GM23338 (cell line): Measurements from ENCODE around the gene SLC6A3. TPM values are rescaled to one million over a fixed set of nuclear protein-coding genes. Genes with fewer than 3 reads are reported as not detected.

Experiments used
- ATAC-seq: fragments of 200-7000 bp; cut with Tn5 transposase; 3 replicates; pipeline ENCODE4 v1.9.1; 2020
- DNase-seq: peaks from one replicate; pipeline ENCODE4 v3.0.0-alpha.2; 2015; ENCODE audit warnings: low spot score
- H2AFZ ChIP-seq: fragments of 200-600 bp; sonication (generic); 2 replicates; pipeline ENCODE4 v1.8.0; 2016; ENCODE audit warnings: antibody characterized with exemption, mild to moderate bottlenecking, moderate library complexity
- H3F3A ChIP-seq: fragments of 200-600 bp; sonication (generic); replicated peaks from 2 replicates; pipeline ENCODE4 v1.8.0; 2017; ENCODE audit warnings: antibody characterized with exemption, mixed run types, low read depth
- H3K27ac ChIP-seq: fragments of 200-600 bp; sonication (generic); 2 replicates; pipeline ENCODE4 v1.6.1; 2016; ENCODE audit warnings: low read depth
- H3K27me3 ChIP-seq: fragments of 200-600 bp; sonication (generic); 2 replicates; pipeline ENCODE4 v1.8.0; 2016; ENCODE audit warnings: mild to moderate bottlenecking, mixed run types, moderate library complexity; ENCODE audit not compliant: insufficient read depth
- H3K36me3 ChIP-seq: fragments of 200-600 bp; sonication (generic); 2 replicates; pipeline ENCODE4 v1.8.0; 2016; ENCODE audit warnings: mild to moderate bottlenecking; ENCODE audit not compliant: insufficient read depth
- H3K4me1 ChIP-seq: fragments of 200-600 bp; sonication (generic); 2 replicates; pipeline ENCODE4 v1.8.0; 2016; ENCODE audit warnings: mild to moderate bottlenecking, moderate library complexity; ENCODE audit not compliant: insufficient read depth
- H3K4me2 ChIP-seq: fragments of 200-600 bp; sonication (generic); 2 replicates; pipeline ENCODE4 v1.7.1; 2017; ENCODE audit warnings: mixed run types
- H3K4me3 ChIP-seq: fragments of 200-600 bp; sonication (generic); 2 replicates; pipeline ENCODE4 v1.6.1; 2016; ENCODE audit warnings: mixed run types
- H3K79me2 ChIP-seq: fragments of 200-600 bp; sonication (generic); replicated peaks from 2 replicates; pipeline ENCODE4 v1.8.0; 2017; ENCODE audit warnings: mild to moderate bottlenecking; ENCODE audit not compliant: insufficient read depth
- H3K9me2 ChIP-seq: fragments of 200-600 bp; sonication (generic); 2 replicates; pipeline ENCODE4 v1.8.0; 2017; ENCODE audit not compliant: insufficient read depth
- H4K20me1 ChIP-seq: fragments of 200-600 bp; sonication (generic); replicated peaks from 2 replicates; pipeline ENCODE4 v1.8.0; 2017; ENCODE audit warnings: mild to moderate bottlenecking; ENCODE audit not compliant: insufficient read depth
- H3K27ac Mint-ChIP-seq: 2 replicates; pipeline ENCODE4 v1.8.0; 2020; ENCODE audit warnings: inconsistent platforms, mild to moderate bottlenecking, moderate library complexity, mixed read lengths
- H3K27me3 Mint-ChIP-seq: 3 replicates; pipeline ENCODE4 v1.8.0; 2022; ENCODE audit warnings: low read depth, mild to moderate bottlenecking, moderate library complexity, mixed read lengths, inconsistent platforms; ENCODE audit not compliant: insufficient read depth, poor library complexity
- H3K36me3 Mint-ChIP-seq: 3 replicates; pipeline ENCODE4 v1.8.0; 2021; ENCODE audit warnings: low read depth, mild to moderate bottlenecking, inconsistent platforms, moderate library complexity, mixed read lengths
- H3K4me1 Mint-ChIP-seq: 3 replicates; pipeline ENCODE4 v1.8.0; 2020; ENCODE audit warnings: mild to moderate bottlenecking, inconsistent platforms, mixed read lengths
- H3K4me3 Mint-ChIP-seq: 3 replicates; pipeline ENCODE4 v1.8.0; 2021; ENCODE audit warnings: moderate library complexity, mild to moderate bottlenecking, inconsistent platforms, mixed read lengths
- H3K9me3 Mint-ChIP-seq: 3 replicates; pipeline ENCODE4 v1.8.0; 2020; ENCODE audit warnings: moderate library complexity, mild to moderate bottlenecking, inconsistent platforms, mixed read lengths
- CREB1 ChIP-seq: fragments of 250-450 bp; sonication (Bioruptor Pico); IDR thresholded peaks from 2 replicates; pipeline ENCODE4 v1.5.0; 2020; ENCODE audit warnings: low read depth, mild to moderate bottlenecking, moderate library complexity
- EZH2 ChIP-seq: fragments of 200-600 bp; sonication (generic); IDR thresholded peaks from one replicate; pipeline ENCODE4 v1.8.0; 2017; ENCODE audit warnings: antibody characterized with exemption, mild to moderate bottlenecking, low read depth; ENCODE audit not compliant: unreplicated experiment
- EZH2phosphoT487 ChIP-seq: fragments of 200-600 bp; sonication (generic); IDR thresholded peaks from one replicate; pipeline ENCODE4 v1.8.1; 2018; ENCODE audit warnings: antibody characterized with exemption; ENCODE audit not compliant: unreplicated experiment
- JUNB ChIP-seq: IDR thresholded peaks from one replicate; pipeline ENCODE4 v1.6.1; 2016; ENCODE audit warnings: antibody characterized with exemption; ENCODE audit not compliant: unreplicated experiment
- NANOG ChIP-seq: IDR thresholded peaks from 2 replicates; pipeline ENCODE4 v1.6.1; 2016; ENCODE audit warnings: antibody characterized with exemption, borderline replicate concordance
- POLR2AphosphoS5 ChIP-seq: IDR thresholded peaks from 2 replicates; pipeline ENCODE4 v1.6.1; 2016; ENCODE audit warnings: antibody characterized with exemption, low read depth
- STAT1 ChIP-seq: IDR thresholded peaks from one replicate; pipeline ENCODE4 v1.6.1; 2016; ENCODE audit warnings: antibody characterized with exemption; ENCODE audit not compliant: unreplicated experiment
- ZNF114 ChIP-seq: fragments of 250-450 bp; sonication (Bioruptor Pico); IDR thresholded peaks from 2 replicates; pipeline ENCODE4 v1.5.0; 2020; ENCODE audit warnings: mild to moderate bottlenecking, moderate library complexity
- ZNF331 ChIP-seq: fragments of 250-450 bp; sonication (Bioruptor Pico); IDR thresholded peaks from 2 replicates; pipeline ENCODE4 v1.5.0; 2020; ENCODE audit warnings: low read depth, mild to moderate bottlenecking, moderate library complexity
- polyA plus RNA-seq: library from polyadenylated mRNA; unstranded; fragments of >200 nt; fragmentation: Nextera tagmentation; extraction: Ambion mirVana; gene quantifications from 2 replicates; pipeline ENCODE4 v1.2.1, GENCODE V29; 2016
- total RNA-seq: library from RNA; depleted of rRNA; stranded (reverse); fragments of >200 nt; shearing (Covaris generic); gene quantifications from 2 replicates; pipeline ENCODE4 v1.2.3, GENCODE V29; 2014
- TF ChIP-seq, protein P1 (sequence below), 2 experiments: fragments of 200-600 bp in 1 of 2; sonication (generic) in 1 of 2; conservative IDR thresholded peaks; 2 replicates each; pipeline versions ENCODE4 v1.5.1 to v1.6.1; 2016 to 2017; ENCODE audit warnings: antibody characterized with exemption in 2 of 2, low read depth in 2 of 2, mild to moderate bottlenecking in 2 of 2, moderate library complexity in 1 of 2
- TF ChIP-seq, protein P2 (sequence below): IDR thresholded peaks from one replicate; pipeline ENCODE4 v1.6.1; 2018; ENCODE audit warnings: antibody characterized with exemption; ENCODE audit not compliant: unreplicated experiment
- TF ChIP-seq, protein P3 (sequence below): IDR thresholded peaks from 2 replicates; pipeline ENCODE4 v1.6.1; 2016; ENCODE audit warnings: antibody characterized with exemption
- TF ChIP-seq, protein P4 (sequence below): fragments of 250-450 bp; sonication (Bioruptor Pico); IDR thresholded peaks from 2 replicates; pipeline ENCODE4 v1.5.0; 2020; ENCODE audit warnings: mild to moderate bottlenecking, moderate library complexity

The SLC6A3 gene
- total and polyA plus RNA-seq, 2 experiments from 2014 or later = 0.76 to 1.0 TPM

DNA sequence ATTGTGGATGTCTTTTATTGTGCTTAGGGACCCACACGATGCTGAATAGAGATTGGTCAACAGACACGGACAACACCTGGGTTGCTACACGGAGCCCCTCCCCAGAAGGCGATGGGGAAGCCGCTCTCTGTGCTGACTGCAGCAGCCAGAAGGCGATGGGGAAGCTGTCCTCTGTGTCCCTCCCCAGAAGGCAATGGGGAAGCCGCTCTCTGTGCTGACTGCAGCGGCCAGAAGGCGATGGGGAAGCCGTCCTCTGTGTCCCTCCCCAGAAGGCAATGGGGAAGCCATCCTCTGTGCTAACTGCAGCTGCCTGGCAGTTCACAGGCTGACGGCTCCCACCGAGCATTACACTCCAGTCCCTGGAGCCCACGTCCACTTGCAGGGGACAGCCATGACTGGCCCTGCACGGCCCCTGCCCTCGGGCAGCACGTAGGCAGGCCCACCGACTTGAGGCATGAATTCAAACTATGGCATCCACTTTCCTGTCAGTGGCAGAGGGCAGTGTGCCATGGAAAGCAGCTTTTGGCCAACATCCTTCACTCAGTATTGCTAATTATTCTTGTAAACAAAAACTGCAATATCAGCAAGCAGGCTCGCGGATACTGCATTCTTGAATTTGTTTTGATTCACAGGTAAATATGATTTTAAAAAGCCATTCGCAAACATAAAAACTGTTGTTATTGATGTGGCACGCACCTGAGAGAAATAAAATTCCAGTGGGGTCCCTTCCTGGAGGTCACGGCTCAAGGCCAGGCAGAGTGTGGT lies 52.3 kb downstream of the SLC6A3 start:
- TF ChIP-seq, protein P1, sequence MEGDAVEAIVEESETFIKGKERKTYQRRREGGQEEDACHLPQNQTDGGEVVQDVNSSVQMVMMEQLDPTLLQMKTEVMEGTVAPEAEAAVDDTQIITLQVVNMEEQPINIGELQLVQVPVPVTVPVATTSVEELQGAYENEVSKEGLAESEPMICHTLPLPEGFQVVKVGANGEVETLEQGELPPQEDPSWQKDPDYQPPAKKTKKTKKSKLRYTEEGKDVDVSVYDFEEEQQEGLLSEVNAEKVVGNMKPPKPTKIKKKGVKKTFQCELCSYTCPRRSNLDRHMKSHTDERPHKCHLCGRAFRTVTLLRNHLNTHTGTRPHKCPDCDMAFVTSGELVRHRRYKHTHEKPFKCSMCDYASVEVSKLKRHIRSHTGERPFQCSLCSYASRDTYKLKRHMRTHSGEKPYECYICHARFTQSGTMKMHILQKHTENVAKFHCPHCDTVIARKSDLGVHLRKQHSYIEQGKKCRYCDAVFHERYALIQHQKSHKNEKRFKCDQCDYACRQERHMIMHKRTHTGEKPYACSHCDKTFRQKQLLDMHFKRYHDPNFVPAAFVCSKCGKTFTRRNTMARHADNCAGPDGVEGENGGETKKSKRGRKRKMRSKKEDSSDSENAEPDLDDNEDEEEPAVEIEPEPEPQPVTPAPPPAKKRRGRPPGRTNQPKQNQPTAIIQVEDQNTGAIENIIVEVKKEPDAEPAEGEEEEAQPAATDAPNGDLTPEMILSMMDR (conservative IDR thresholded peaks at IDR 0.05; ENCODE audit: low read depth in 2 of 2) = no peak
- TF ChIP-seq NANOG = no peak
- TF ChIP-seq JUNB = no peak
- TF ChIP-seq, protein P2, sequence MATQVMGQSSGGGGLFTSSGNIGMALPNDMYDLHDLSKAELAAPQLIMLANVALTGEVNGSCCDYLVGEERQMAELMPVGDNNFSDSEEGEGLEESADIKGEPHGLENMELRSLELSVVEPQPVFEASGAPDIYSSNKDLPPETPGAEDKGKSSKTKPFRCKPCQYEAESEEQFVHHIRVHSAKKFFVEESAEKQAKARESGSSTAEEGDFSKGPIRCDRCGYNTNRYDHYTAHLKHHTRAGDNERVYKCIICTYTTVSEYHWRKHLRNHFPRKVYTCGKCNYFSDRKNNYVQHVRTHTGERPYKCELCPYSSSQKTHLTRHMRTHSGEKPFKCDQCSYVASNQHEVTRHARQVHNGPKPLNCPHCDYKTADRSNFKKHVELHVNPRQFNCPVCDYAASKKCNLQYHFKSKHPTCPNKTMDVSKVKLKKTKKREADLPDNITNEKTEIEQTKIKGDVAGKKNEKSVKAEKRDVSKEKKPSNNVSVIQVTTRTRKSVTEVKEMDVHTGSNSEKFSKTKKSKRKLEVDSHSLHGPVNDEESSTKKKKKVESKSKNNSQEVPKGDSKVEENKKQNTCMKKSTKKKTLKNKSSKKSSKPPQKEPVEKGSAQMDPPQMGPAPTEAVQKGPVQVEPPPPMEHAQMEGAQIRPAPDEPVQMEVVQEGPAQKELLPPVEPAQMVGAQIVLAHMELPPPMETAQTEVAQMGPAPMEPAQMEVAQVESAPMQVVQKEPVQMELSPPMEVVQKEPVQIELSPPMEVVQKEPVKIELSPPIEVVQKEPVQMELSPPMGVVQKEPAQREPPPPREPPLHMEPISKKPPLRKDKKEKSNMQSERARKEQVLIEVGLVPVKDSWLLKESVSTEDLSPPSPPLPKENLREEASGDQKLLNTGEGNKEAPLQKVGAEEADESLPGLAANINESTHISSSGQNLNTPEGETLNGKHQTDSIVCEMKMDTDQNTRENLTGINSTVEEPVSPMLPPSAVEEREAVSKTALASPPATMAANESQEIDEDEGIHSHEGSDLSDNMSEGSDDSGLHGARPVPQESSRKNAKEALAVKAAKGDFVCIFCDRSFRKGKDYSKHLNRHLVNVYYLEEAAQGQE = no peak
- TF ChIP-seq CREB1 (CRISPR knock-in tag) = no peak
- TF ChIP-seq POLR2AphosphoS5 = no peak
- no peak for TF ChIP-seq ZNF114 (CRISPR knock-in tag)
- no peak for TF ChIP-seq EZH2
- TF ChIP-seq, protein P3, sequence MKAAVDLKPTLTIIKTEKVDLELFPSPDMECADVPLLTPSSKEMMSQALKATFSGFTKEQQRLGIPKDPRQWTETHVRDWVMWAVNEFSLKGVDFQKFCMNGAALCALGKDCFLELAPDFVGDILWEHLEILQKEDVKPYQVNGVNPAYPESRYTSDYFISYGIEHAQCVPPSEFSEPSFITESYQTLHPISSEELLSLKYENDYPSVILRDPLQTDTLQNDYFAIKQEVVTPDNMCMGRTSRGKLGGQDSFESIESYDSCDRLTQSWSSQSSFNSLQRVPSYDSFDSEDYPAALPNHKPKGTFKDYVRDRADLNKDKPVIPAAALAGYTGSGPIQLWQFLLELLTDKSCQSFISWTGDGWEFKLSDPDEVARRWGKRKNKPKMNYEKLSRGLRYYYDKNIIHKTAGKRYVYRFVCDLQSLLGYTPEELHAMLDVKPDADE = no peak
- no peak for TF ChIP-seq EZH2phosphoT487
- TF ChIP-seq, protein P4, sequence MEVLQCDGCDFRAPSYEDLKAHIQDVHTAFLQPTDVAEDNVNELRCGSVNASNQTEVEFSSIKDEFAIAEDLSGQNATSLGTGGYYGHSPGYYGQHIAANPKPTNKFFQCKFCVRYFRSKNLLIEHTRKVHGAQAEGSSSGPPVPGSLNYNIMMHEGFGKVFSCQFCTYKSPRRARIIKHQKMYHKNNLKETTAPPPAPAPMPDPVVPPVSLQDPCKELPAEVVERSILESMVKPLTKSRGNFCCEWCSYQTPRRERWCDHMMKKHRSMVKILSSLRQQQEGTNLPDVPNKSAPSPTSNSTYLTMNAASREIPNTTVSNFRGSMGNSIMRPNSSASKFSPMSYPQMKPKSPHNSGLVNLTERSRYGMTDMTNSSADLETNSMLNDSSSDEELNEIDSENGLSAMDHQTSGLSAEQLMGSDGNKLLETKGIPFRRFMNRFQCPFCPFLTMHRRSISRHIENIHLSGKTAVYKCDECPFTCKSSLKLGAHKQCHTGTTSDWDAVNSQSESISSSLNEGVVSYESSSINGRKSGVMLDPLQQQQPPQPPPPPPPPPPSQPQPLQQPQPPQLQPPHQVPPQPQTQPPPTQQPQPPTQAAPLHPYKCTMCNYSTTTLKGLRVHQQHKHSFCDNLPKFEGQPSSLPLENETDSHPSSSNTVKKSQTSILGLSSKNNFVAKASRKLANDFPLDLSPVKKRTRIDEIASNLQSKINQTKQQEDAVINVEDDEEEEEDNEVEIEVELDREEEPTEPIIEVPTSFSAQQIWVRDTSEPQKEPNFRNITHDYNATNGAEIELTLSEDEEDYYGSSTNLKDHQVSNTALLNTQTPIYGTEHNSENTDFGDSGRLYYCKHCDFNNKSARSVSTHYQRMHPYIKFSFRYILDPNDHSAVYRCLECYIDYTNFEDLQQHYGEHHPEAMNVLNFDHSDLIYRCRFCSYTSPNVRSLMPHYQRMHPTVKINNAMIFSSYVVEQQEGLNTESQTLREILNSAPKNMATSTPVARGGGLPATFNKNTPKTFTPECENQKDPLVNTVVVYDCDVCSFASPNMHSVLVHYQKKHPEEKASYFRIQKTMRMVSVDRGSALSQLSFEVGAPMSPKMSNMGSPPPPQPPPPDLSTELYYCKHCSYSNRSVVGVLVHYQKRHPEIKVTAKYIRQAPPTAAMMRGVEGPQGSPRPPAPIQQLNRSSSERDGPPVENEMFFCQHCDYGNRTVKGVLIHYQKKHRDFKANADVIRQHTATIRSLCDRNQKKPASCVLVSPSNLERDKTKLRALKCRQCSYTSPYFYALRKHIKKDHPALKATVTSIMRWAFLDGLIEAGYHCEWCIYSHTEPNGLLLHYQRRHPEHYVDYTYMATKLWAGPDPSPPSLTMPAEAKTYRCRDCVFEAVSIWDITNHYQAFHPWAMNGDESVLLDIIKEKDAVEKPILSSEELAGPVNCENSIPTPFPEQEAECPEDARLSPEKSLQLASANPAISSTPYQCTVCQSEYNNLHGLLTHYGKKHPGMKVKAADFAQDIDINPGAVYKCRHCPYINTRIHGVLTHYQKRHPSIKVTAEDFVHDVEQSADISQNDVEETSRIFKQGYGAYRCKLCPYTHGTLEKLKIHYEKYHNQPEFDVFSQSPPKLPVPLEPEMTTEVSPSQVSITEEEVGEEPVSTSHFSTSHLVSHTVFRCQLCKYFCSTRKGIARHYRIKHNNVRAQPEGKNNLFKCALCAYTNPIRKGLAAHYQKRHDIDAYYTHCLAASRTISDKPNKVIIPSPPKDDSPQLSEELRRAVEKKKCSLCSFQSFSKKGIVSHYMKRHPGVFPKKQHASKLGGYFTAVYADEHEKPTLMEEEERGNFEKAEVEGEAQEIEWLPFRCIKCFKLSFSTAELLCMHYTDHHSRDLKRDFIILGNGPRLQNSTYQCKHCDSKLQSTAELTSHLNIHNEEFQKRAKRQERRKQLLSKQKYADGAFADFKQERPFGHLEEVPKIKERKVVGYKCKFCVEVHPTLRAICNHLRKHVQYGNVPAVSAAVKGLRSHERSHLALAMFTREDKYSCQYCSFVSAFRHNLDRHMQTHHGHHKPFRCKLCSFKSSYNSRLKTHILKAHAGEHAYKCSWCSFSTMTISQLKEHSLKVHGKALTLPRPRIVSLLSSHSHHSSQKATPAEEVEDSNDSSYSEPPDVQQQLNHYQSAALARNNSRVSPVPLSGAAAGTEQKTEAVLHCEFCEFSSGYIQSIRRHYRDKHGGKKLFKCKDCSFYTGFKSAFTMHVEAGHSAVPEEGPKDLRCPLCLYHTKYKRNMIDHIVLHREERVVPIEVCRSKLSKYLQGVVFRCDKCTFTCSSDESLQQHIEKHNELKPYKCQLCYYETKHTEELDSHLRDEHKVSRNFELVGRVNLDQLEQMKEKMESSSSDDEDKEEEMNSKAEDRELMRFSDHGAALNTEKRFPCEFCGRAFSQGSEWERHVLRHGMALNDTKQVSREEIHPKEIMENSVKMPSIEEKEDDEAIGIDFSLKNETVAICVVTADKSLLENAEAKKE (CRISPR knock-in tag) = no peak
- no peak for TF ChIP-seq STAT1
- no peak for TF ChIP-seq ZNF331
- Histone ChIP-seq H3K4me3 (no peak overlapping the region), H3F3A (no peaks in the 10 kb centered on the region), H3K9me2 (no peaks in the 10 kb centered on the region), H3K27ac (no peak overlapping the region), H3K4me1 (no peaks in the 10 kb centered on the region), H4K20me1 (no peaks in the 10 kb centered on the region), H2AFZ (no peak overlapping the region), H3K27me3 (peaks cover 3% of the 10 kb centered on the region; the same call in 1 of the 2 replicates), H3K36me3 (no peaks in the 10 kb centered on the region), H3K79me2 (no peaks in the 10 kb centered on the region), H3K4me2 (no peak overlapping the region)
- ATAC-seq (no peak), DNase-seq (no peak)
- H3K36me3 Mint-ChIP-seq = no peaks in the 10 kb centered on the region
- H3K4me1 Mint-ChIP-seq = peaks cover 6% of the 10 kb centered on the region
- no peaks in the 10 kb centered on the region for H3K9me3 Mint-ChIP-seq
- peaks cover 3% of the 10 kb centered on the region for H3K27me3 Mint-ChIP-seq
- H3K4me3 Mint-ChIP-seq = no peak overlapping the region
- H3K27ac Mint-ChIP-seq = no peak overlapping the region
